ENCODE data around the gene SUCLA2. TPM values are rescaled to one million over a fixed set of nuclear protein-coding genes. Genes with fewer than 3 reads are reported as not detected.

SUCLA2 gene
- total and polyA plus RNA-seq, 2 donors (not counting 3 experiments of a cell fraction or from before 2014, with no cell fraction given) = 13.6 to 37.0 TPM

- peaks cover 3 to 9% of the 10 kb centered on the region in 2 experiments for H3K36me3 ChIP-seq (ENCODE audit: control insufficient read depth in 2 of 2, extremely low read depth in 1 of 2, insufficient read depth in 2 of 2, low read length in 2 of 2)
- no peaks in the 10 kb centered on the region for H3K79me2 ChIP-seq (ENCODE audit: control insufficient read depth, insufficient read depth, low read length)
- FAIRE-seq (no peak), DNase-seq (ENCODE audit: low read depth, low spot score) (no peak)
- no peaks in the 10 kb centered on the region for H3K4me1 ChIP-seq (ENCODE audit: control insufficient read depth, extremely low read depth, insufficient read depth, low read length)
- no peak overlapping the region for H3K27ac ChIP-seq (ENCODE audit: insufficient read depth, low read depth, low read length)
- intact Hi-C loops (cut with micrococcal nuclease) (no loop called here), dilution Hi-C loops (cut with MboI; ENCODE audit: extremely low pct_ligation_motif_present, low sequenced_read_pairs) (no loop called here)
- H2AFZ ChIP-seq (ENCODE audit: low read depth, low read length) = no peak overlapping the region
- no peak for TF ChIP-seq CTCF (IDR thresholded peaks at IDR 0.05; ENCODE audit: extremely low read depth in 1 of 2, insufficient read depth in 1 of 2, low read depth in 1 of 2, low read length in 2 of 2)
- TF ChIP-seq EZH2 (IDR thresholded peaks at IDR 0.05; ENCODE audit: borderline replicate concordance, low read depth, low read length, severe bottlenecking) = no peak
- no peak for TF ChIP-seq FOS (IDR thresholded peaks at IDR 0.05; ENCODE audit: borderline replicate concordance, insufficient read depth, low read length)
- no peak for TF ChIP-seq POLR2AphosphoS5 (IDR thresholded peaks at IDR 0.05; ENCODE audit: insufficient read depth, low read depth, low read length)
- TF ChIP-seq POLR2A (IDR thresholded peaks at IDR 0.05; ENCODE audit: low read depth, low read length) = no peak
- TF ChIP-seq GATA2 (IDR thresholded peaks at IDR 0.05; ENCODE audit: insufficient read depth, insufficient read length, low read depth, low read length) = no peak
- no peak for TF ChIP-seq JUN (IDR thresholded peaks at IDR 0.05; ENCODE audit: borderline replicate concordance, insufficient read depth, insufficient read length, low read depth)
- no peak for TF ChIP-seq MAX (IDR thresholded peaks at IDR 0.05; ENCODE audit: insufficient read depth, insufficient read length)
- no peak for TF ChIP-seq MYC (IDR thresholded peaks at IDR 0.05; ENCODE audit: low read depth, low read length)
- no peaks in the 10 kb centered on the region for H3K9me1 ChIP-seq (replicated peaks; ENCODE audit: control insufficient read depth, extremely low read depth, insufficient read depth, low read length)
- ChIA-PET POLR2A (no interaction called here), CTCF (interaction anchor here (1.2 kb wide), 1 partner anchor 12 kb away, joined by 4 read pairs; no protein-coding TSS in a partner anchor)
- no peaks in the 10 kb centered on the region for H3K9me3 ChIP-seq (replicated peaks; ENCODE audit: control insufficient read depth, insufficient read depth, low read length)
- no peaks in the 10 kb centered on the region for H4K20me1 ChIP-seq (replicated peaks; ENCODE audit: control insufficient read depth, extremely low read depth, insufficient read depth, low read length)
- H3K4me2 ChIP-seq (ENCODE audit: insufficient read depth, low read length) = no peak overlapping the region
- no peak overlapping the region for H3K4me3 ChIP-seq (replicated peaks in 1 of 3; ENCODE audit: insufficient read depth in 1 of 3, low read depth in 1 of 3, low read length in 3 of 3)
- no TSS peak for BruUV-seq (replicated peaks)
- H3K27me3 ChIP-seq (ENCODE audit: control insufficient read depth in 2 of 2, insufficient read depth in 2 of 2, low read length in 2 of 2) = no peaks in the 10 kb centered on the region
- no peak overlapping the region for H3K9ac ChIP-seq (replicated peaks; ENCODE audit: extremely low read depth, insufficient read depth, low read length)
Observed at GRCh38 chr13:48050550-48050949, 49.5 kb upstream of the SUCLA2 start.

Data from endothelial cell of umbilical vein (primary cell).